Measurements from ENCODE around the gene RALGAPA2. TPM values are rescaled to one million over a fixed set of nuclear protein-coding genes. Genes with fewer than 3 reads are reported as not detected.

The RALGAPA2 gene
- polyA plus RNA-seq, 1 donor from 2014 or later, result 21.8 TPM

DNA sequence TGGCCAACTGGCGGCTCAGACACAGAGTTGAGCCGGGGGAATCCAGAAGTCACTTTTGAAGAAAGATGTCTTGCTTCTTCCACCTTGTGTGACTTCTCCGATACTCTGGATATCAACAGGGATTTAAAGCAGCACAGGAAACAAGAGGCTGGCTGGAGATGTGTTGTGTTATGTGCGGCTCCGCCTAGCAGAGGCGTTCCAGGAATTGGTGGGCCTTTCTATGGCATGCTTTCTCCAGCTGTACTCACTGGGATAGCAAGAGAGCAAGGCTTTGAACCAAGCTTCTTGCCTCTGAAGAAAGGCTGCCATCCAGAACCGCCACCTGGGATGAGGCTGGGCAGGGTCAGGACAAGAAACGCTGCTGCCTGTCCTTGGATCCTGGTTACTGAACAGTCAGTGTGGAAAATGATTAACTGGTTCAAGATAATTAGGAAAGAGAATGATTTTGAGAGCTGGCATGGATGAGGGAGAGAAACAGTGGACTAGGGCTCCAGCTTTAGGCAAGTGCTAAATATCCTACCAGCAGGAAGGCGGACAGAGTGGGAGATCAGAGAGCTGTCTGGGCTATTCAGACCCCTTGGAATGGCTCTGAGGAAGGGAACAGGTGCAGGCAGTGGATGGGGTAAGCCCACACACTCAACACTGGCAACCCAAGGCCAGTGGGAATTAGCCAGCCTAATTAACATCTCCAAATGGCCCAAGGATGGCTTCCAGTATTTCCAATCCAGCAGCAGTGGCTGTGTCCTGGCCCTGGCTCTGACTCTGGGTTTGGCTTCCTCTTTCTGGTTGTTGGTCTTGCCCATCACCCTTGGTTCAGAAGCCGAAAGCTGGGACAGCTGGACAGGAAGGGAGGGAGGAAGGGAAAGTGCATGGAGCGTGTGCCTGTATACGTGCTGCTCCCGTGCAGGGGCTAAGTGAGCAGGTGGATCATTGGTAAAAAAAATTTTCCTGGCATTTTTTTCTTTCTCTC is 312.6 kb downstream of the RALGAPA2 start:
- Histone ChIP-seq H3K9me3 (ENCODE audit: low read length) (no peaks in the 10 kb centered on the region), H2AFZ (ENCODE audit: low read depth, low read length) (no peak overlapping the region), H3K27ac (ENCODE audit: low read length) (no peak overlapping the region), H3K9ac (ENCODE audit: low read length) (no peak overlapping the region), H3K36me3 (ENCODE audit: insufficient read depth, low read length) (no peaks in the 10 kb centered on the region), H3K4me3 (ENCODE audit: low read length) (no peak overlapping the region), H3F3A (ENCODE audit: insufficient read depth, low read length, poor library complexity, severe bottlenecking) (no peaks in the 10 kb centered on the region), H4K20me1 (ENCODE audit: insufficient read depth) (no peaks in the 10 kb centered on the region), H3K4me2 (ENCODE audit: low read length) (no peak overlapping the region), H3K79me2 (replicated peaks; ENCODE audit: insufficient read depth, low read length) (no peaks in the 10 kb centered on the region), H3K9me2 (ENCODE audit: insufficient read depth, low read length) (no peaks in the 10 kb centered on the region), H3K27me3 (ENCODE audit: insufficient read depth, low read depth, low read length) (no peaks in the 10 kb centered on the region)
- TF ChIP-seq SMC3 (conservative IDR thresholded peaks at IDR 0.05; ENCODE audit: poor library complexity) (no peak), MXI1 (conservative IDR thresholded peaks at IDR 0.05; ENCODE audit: poor library complexity, severe bottlenecking) (no peak), POLR2AphosphoS5 (IDR thresholded peaks at IDR 0.05) (no peak), EP300 (conservative IDR thresholded peaks at IDR 0.05; ENCODE audit: poor library complexity, severe bottlenecking) (no peak)
- TF ChIP-seq, protein P1, sequence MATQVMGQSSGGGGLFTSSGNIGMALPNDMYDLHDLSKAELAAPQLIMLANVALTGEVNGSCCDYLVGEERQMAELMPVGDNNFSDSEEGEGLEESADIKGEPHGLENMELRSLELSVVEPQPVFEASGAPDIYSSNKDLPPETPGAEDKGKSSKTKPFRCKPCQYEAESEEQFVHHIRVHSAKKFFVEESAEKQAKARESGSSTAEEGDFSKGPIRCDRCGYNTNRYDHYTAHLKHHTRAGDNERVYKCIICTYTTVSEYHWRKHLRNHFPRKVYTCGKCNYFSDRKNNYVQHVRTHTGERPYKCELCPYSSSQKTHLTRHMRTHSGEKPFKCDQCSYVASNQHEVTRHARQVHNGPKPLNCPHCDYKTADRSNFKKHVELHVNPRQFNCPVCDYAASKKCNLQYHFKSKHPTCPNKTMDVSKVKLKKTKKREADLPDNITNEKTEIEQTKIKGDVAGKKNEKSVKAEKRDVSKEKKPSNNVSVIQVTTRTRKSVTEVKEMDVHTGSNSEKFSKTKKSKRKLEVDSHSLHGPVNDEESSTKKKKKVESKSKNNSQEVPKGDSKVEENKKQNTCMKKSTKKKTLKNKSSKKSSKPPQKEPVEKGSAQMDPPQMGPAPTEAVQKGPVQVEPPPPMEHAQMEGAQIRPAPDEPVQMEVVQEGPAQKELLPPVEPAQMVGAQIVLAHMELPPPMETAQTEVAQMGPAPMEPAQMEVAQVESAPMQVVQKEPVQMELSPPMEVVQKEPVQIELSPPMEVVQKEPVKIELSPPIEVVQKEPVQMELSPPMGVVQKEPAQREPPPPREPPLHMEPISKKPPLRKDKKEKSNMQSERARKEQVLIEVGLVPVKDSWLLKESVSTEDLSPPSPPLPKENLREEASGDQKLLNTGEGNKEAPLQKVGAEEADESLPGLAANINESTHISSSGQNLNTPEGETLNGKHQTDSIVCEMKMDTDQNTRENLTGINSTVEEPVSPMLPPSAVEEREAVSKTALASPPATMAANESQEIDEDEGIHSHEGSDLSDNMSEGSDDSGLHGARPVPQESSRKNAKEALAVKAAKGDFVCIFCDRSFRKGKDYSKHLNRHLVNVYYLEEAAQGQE (IDR thresholded peaks at IDR 0.05; ENCODE audit: borderline replicate concordance), result no peak

DNA sequence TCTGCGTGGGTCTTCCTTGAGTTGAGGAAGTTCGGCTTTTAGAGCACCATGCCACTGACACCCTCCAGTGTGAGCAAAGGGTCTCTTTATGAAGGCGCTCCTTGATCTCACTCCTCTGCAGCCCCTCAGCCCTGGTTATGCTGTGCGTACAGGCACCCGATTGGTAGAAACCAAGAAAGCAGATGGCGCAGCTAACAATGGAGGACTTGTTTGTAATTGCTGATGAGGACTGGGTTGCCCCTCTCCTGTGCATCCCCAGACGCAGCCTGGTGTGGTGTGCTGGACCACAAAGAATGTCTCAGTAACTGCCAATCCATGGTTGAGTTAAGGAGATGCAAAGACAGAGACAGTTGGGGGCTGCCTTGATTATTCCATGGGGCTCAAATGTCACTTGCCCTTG is 314.3 kb downstream of the RALGAPA2 start:
- H3F3A ChIP-seq (ENCODE audit: insufficient read depth, low read length, poor library complexity, severe bottlenecking), result no peaks in the 10 kb centered on the region
- H3K36me3 ChIP-seq (ENCODE audit: insufficient read depth, low read length), result no peaks in the 10 kb centered on the region
- H3K4me2 ChIP-seq (ENCODE audit: low read length), result no peak overlapping the region
- no peak for TF ChIP-seq EP300 (conservative IDR thresholded peaks at IDR 0.05; ENCODE audit: poor library complexity, severe bottlenecking)
- no peak for TF ChIP-seq EZH2 (IDR thresholded peaks at IDR 0.05; ENCODE audit: borderline replicate concordance, insufficient read depth, low read length, poor library complexity, severe bottlenecking)
- no peak for TF ChIP-seq TAF1 (IDR thresholded peaks at IDR 0.05; ENCODE audit: low read depth)
- no peak for TF ChIP-seq CTCF (IDR thresholded peaks at IDR 0.05; ENCODE audit: poor library complexity, severe bottlenecking)
- no peak for TF ChIP-seq SMC3 (conservative IDR thresholded peaks at IDR 0.05; ENCODE audit: poor library complexity)
- no peak for TF ChIP-seq MXI1 (conservative IDR thresholded peaks at IDR 0.05; ENCODE audit: poor library complexity, severe bottlenecking)
- TF ChIP-seq, protein P1 (IDR thresholded peaks at IDR 0.05; ENCODE audit: borderline replicate concordance), result no peak
- no peak for TF ChIP-seq POLR2AphosphoS5 (IDR thresholded peaks at IDR 0.05)
- TF ChIP-seq RAD21 (conservative IDR thresholded peaks at IDR 0.05), result no peak
- H3K4me3 ChIP-seq (ENCODE audit: low read length), result no peak overlapping the region
- no peak overlapping the region for H2AFZ ChIP-seq (ENCODE audit: low read depth, low read length)
- H3K9ac ChIP-seq (ENCODE audit: low read length), result no peak overlapping the region
- H3K9me2 ChIP-seq (ENCODE audit: insufficient read depth, low read length), result no peaks in the 10 kb centered on the region
- no peaks in the 10 kb centered on the region for H3K27me3 ChIP-seq (ENCODE audit: insufficient read depth, low read depth, low read length)
- H3K9me3 ChIP-seq (ENCODE audit: low read length), result no peaks in the 10 kb centered on the region
- H4K20me1 ChIP-seq (ENCODE audit: insufficient read depth), result no peaks in the 10 kb centered on the region
- H3K27ac ChIP-seq (ENCODE audit: low read length), result no peak overlapping the region
- H3K79me2 ChIP-seq (replicated peaks; ENCODE audit: insufficient read depth, low read length), result no peaks in the 10 kb centered on the region

All from neural cell (in vitro differentiated cells).